Nephron progenitor cell (in vitro differentiated cells): ENCODE results near the gene NFATC2.
"Not testable (repeated sequence)": the region's sequence is repeated elsewhere in the genome, so short reads cannot be mapped to it uniquely, and the experiment has no call there.

ENCODE experiments used
- DNase-seq: peaks from one replicate; pipeline ENCODE4 v3.0.0; 2021
- H3K27ac Mint-ChIP-seq: 2 replicates; pipeline ENCODE4 v1.8.0; 2021; ENCODE audit warnings: mild to moderate bottlenecking, moderate library complexity, mixed read lengths
- H3K27me3 Mint-ChIP-seq: 2 replicates; pipeline ENCODE4 v1.8.0; 2021; ENCODE audit warnings: mild to moderate bottlenecking, low read depth, mixed read lengths; ENCODE audit not compliant: poor library complexity
- H3K36me3 Mint-ChIP-seq: 2 replicates; pipeline ENCODE4 v1.8.0; 2021; ENCODE audit warnings: low read depth, mixed read lengths
- H3K4me1 Mint-ChIP-seq: 2 replicates; pipeline ENCODE4 v1.8.0; 2021; ENCODE audit warnings: mixed read lengths
- H3K4me3 Mint-ChIP-seq: 2 replicates; pipeline ENCODE4 v1.8.0; 2021; ENCODE audit warnings: mild to moderate bottlenecking, moderate library complexity, mixed read lengths
- H3K9me3 Mint-ChIP-seq: 2 replicates; pipeline ENCODE4 v1.8.0; 2021; ENCODE audit warnings: mild to moderate bottlenecking, moderate library complexity, mixed read lengths
- CTCF ChIP-seq: fragments of 200-600 bp; sonication (generic); IDR thresholded peaks from 2 replicates; pipeline ENCODE4 v1.5.0; 2021; ENCODE audit warnings: antibody characterized with exemption

NFATC2 gene

GRCh38 chr20:51346686-51347485 lies 195.6 kb downstream of the NFATC2 start:
- peaks cover 22% of the 10 kb centered on the region for H3K9me3 Mint-ChIP-seq
- H3K27ac Mint-ChIP-seq, result no peak overlapping the region
- no peak for TF ChIP-seq CTCF
- no peak for DNase-seq
- H3K4me1 Mint-ChIP-seq, result peaks cover 22% of the 10 kb centered on the region
- H3K27me3 Mint-ChIP-seq, result peaks cover 40% of the 10 kb centered on the region
- no peaks in the 10 kb centered on the region for H3K36me3 Mint-ChIP-seq
- no peak overlapping the region for H3K4me3 Mint-ChIP-seq

- Mint-ChIP-seq H3K4me3 (no peak overlapping the region), H3K4me1 (peaks cover 17% of the 10 kb centered on the region), H3K27me3 (peaks cover 40% of the 10 kb centered on the region), H3K36me3 (no peaks in the 10 kb centered on the region), H3K9me3 (peaks cover 27% of the 10 kb centered on the region), H3K27ac (no peak overlapping the region)
- no peak for TF ChIP-seq CTCF
- DNase-seq, result no peak
Observed at GRCh38 chr20:51345601-51346101, 196.9 kb downstream of the NFATC2 start.

- H3K27ac Mint-ChIP-seq, DNase-seq, H3K4me3 Mint-ChIP-seq, H3K36me3 Mint-ChIP-seq: not testable (repeated sequence)
- Mint-ChIP-seq H3K9me3 (peaks cover 27% of the 10 kb centered on the region), H3K27me3 (peaks cover 43% of the 10 kb centered on the region), H3K4me1 (peaks cover 11% of the 10 kb centered on the region)
Observed at GRCh38 chr20:51343802-51344201, 198.7 kb downstream of the NFATC2 start.

GRCh38 chr20:51342510-51343236 lies 199.8 kb downstream of the NFATC2 start:
- DNase-seq, result no peak
- peaks cover 27% of the 10 kb centered on the region for H3K9me3 Mint-ChIP-seq
- H3K27me3 Mint-ChIP-seq, result peaks cover 36% of the 10 kb centered on the region
- no peak overlapping the region for H3K27ac Mint-ChIP-seq
- no peak overlapping the region for H3K4me3 Mint-ChIP-seq
- no peak for TF ChIP-seq CTCF
- peaks cover 11% of the 10 kb centered on the region for H3K4me1 Mint-ChIP-seq
- no peaks in the 10 kb centered on the region for H3K36me3 Mint-ChIP-seq

GRCh38 chr20:51341581-51341980 lies 200.9 kb downstream of the NFATC2 start:
- TF ChIP-seq CTCF, result no peak
- Mint-ChIP-seq H3K4me1 (peaks cover 11% of the 10 kb centered on the region), H3K9me3 (peaks cover 27% of the 10 kb centered on the region), H3K4me3 (no peak overlapping the region), H3K27ac (no peak overlapping the region), H3K27me3 (peaks cover 33% of the 10 kb centered on the region), H3K36me3 (no peaks in the 10 kb centered on the region)
- no peak for DNase-seq

GRCh38 chr20:51340451-51340840 lies 202.1 kb downstream of the NFATC2 start:
- H3K27me3 Mint-ChIP-seq, result peaks cover 23% of the 10 kb centered on the region
- no peak for TF ChIP-seq CTCF
- H3K36me3 Mint-ChIP-seq, result no peaks in the 10 kb centered on the region
- peaks cover 27% of the 10 kb centered on the region for H3K9me3 Mint-ChIP-seq
- no peak overlapping the region for H3K27ac Mint-ChIP-seq
- no peak overlapping the region for H3K4me3 Mint-ChIP-seq
- no peak for DNase-seq
- peaks cover 16% of the 10 kb centered on the region for H3K4me1 Mint-ChIP-seq
